Keratinocyte (primary cell): ENCODE results near the gene DLGAP1. TPM values are rescaled to one million over a fixed set of nuclear protein-coding genes. Genes with fewer than 3 reads are reported as not detected.

Experiments used
- DNase-seq: peaks from one replicate; pipeline ENCODE4 v3.0.0-alpha.2; 2011; ENCODE audit warnings: low read depth, missing footprints, low spot score
- FAIRE-seq: peaks from 2 replicates; lab custom pipeline; 2011; peaks lifted over from hg19 to GRCh38; lab: Jason Lieb, UNC
- H2AFZ ChIP-seq: 2 replicates; pipeline ENCODE4 v1.6.0; 2012; ENCODE audit warnings: low read length, control low read depth, inconsistent platforms; ENCODE audit not compliant: control insufficient read depth
- H3K27ac ChIP-seq: 2 replicates; pipeline ENCODE4 v1.5.1; 2011; ENCODE audit warnings: low read length; ENCODE audit not compliant: control insufficient read depth, insufficient read depth
- H3K27me3 ChIP-seq: 3 replicates; pipeline ENCODE4 v1.6.0; 2011; ENCODE audit warnings: low read length; ENCODE audit not compliant: control insufficient read depth, insufficient read depth; ENCODE audit errors: extremely low read depth
- H3K36me3 ChIP-seq, 2 experiments: 2 replicates in 1 of 2; 3 replicates in 1 of 2; pipeline ENCODE4 v1.5.1; 2011; ENCODE audit warnings: low read length in 2 of 2, mild to moderate bottlenecking in 1 of 2; ENCODE audit not compliant: control insufficient read depth in 2 of 2, insufficient read depth in 2 of 2; ENCODE audit errors: extremely low read depth in 1 of 2
- H3K4me1 ChIP-seq: 3 replicates; pipeline ENCODE4 v1.5.1; 2011; ENCODE audit warnings: low read length; ENCODE audit not compliant: control insufficient read depth, insufficient read depth; ENCODE audit errors: extremely low read depth
- H3K4me2 ChIP-seq: 3 replicates; pipeline ENCODE4 v1.6.0; 2011; ENCODE audit warnings: low read depth, low read length; ENCODE audit not compliant: control insufficient read depth, insufficient read depth; ENCODE audit errors: extremely low read depth
- H3K4me3 ChIP-seq, 3 experiments: fragments of 200-600 bp in 1 of 3; sonication (generic) in 1 of 3; 2 replicates in 2 of 3; 3 replicates in 1 of 3; pipeline ENCODE4 v1.5.1; 2011 to 2016; ENCODE audit warnings: low read length in 3 of 3, mild to moderate bottlenecking in 3 of 3, control low read depth in 2 of 3, inconsistent platforms in 1 of 3, low read depth in 1 of 3, mixed read lengths in 1 of 3, mixed run types in 1 of 3, moderate library complexity in 1 of 3; ENCODE audit not compliant: control insufficient read depth in 2 of 3, insufficient read depth in 2 of 3; ENCODE audit errors: extremely low read depth in 1 of 3
- H3K79me2 ChIP-seq: 2 replicates; pipeline ENCODE4 v1.6.0; 2012; ENCODE audit warnings: low read length; ENCODE audit not compliant: control insufficient read depth, insufficient read depth
- H3K9ac ChIP-seq: 3 replicates; pipeline ENCODE4 v1.6.0; 2011; ENCODE audit warnings: low read length; ENCODE audit not compliant: control insufficient read depth, insufficient read depth; ENCODE audit errors: extremely low read depth
- H3K9me1 ChIP-seq: 3 replicates; pipeline ENCODE4 v1.6.0; 2011; ENCODE audit warnings: low read length; ENCODE audit not compliant: control insufficient read depth, insufficient read depth; ENCODE audit errors: extremely low read depth
- H3K9me3 ChIP-seq: 2 replicates; pipeline ENCODE4 v1.5.1; 2012; ENCODE audit warnings: low read depth, low read length; ENCODE audit not compliant: control insufficient read depth
- H4K20me1 ChIP-seq: 3 replicates; pipeline ENCODE4 v1.6.0; 2011; ENCODE audit warnings: low read length; ENCODE audit not compliant: control insufficient read depth, insufficient read depth; ENCODE audit errors: extremely low read depth
- EZH2 ChIP-seq: IDR thresholded peaks from one replicate; pipeline ENCODE4 v1.6.1; 2012; ENCODE audit warnings: inconsistent platforms, mild to moderate bottlenecking, low read length, moderate library complexity
- dilution Hi-C: fragments of 300-500 bp; cut with MboI; formaldehyde crosslinking; loops from one replicate; pipeline ENCODE4 v1.7.0; 2020; ENCODE audit warnings: low sequenced_read_pairs; ENCODE audit not compliant: extremely low pct_ligation_motif_present
- polyA plus RNA-seq, 5 experiments: library from polyadenylated mRNA; depleted of rRNA in 3 of 5; stranded (reverse) in 3 of 5; stranded (forward) in 1 of 5; unstranded in 1 of 5; fragments of >200 nt; gene quantifications; 1 replicate in 1 of 5; 2 replicates in 3 of 5; 3 replicates in 1 of 5; pipeline versions ENCODE4 v1.2.1 to v1.2.3, GENCODE V29; 2011 to 2012; ENCODE audit warnings: missing spikeins in 2 of 5, low read depth in 1 of 5, low replicate concordance in 1 of 5
- TF ChIP-seq, protein P1 (sequence below), 3 experiments: IDR thresholded peaks in 1 of 3; conservative IDR thresholded peaks in 1 of 3; optimal IDR thresholded peaks in 1 of 3; 2 replicates in 2 of 3; 3 replicates in 1 of 3; pipeline versions ENCODE3 to v1.5.1; 2011; ENCODE audit warnings: low read length in 3 of 3, mild to moderate bottlenecking in 3 of 3, moderate library complexity in 2 of 3, control low read depth in 1 of 3, inconsistent platforms in 1 of 3; ENCODE audit not compliant: insufficient read depth in 2 of 3; ENCODE audit errors: extremely low read depth in 1 of 3

Gene DLGAP1
- polyA plus RNA-seq, 1 donor (not counting 4 experiments of a cell fraction or from before 2014, with no cell fraction given): not detected

DNA sequence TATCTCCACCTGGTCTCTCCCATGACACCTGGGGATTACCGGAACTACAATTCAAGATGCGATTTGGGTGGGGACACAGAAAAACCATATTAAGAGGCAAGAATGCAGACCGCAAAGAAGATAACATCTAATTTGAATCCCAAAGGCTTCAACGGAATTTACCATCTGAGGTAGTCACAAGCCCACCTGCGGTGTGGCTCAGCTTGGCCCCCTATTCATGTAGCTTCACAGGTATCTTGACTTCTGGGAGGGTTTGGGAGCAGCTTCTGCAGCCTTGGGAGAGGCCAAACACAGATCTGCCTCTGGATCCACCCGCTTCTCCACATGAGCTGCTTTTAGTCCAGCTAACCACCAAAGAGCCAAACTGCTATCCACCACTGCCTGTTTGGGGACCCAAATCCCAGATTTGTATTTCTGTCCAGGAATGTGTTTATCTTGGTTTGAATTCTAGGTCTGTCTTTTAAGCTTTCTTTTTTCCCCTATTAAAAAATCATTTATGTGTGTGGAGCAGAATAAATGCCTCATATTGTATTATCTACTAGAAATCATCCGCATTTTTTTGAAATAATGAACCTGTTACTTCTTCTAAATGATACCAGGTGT is 247.6 kb downstream of the DLGAP1 start:
- Histone ChIP-seq H3K9ac (no peak overlapping the region), H3K9me3 (peaks cover 3% of the 10 kb centered on the region), H3K9me1 (no peaks in the 10 kb centered on the region), H4K20me1 (no peaks in the 10 kb centered on the region), H3K27ac (no peak overlapping the region), H3K4me2 (no peak overlapping the region), H2AFZ (no peak overlapping the region), H3K4me3 (no peak overlapping the region), H3K79me2 (no peaks in the 10 kb centered on the region), H3K4me1 (no peaks in the 10 kb centered on the region), H3K36me3 (no peaks in the 10 kb centered on the region), H3K27me3 (no peaks in the 10 kb centered on the region)
- DNase-seq (no peak), FAIRE-seq (no peak)
- dilution Hi-C loops: no loop called here
- TF ChIP-seq, protein P1, sequence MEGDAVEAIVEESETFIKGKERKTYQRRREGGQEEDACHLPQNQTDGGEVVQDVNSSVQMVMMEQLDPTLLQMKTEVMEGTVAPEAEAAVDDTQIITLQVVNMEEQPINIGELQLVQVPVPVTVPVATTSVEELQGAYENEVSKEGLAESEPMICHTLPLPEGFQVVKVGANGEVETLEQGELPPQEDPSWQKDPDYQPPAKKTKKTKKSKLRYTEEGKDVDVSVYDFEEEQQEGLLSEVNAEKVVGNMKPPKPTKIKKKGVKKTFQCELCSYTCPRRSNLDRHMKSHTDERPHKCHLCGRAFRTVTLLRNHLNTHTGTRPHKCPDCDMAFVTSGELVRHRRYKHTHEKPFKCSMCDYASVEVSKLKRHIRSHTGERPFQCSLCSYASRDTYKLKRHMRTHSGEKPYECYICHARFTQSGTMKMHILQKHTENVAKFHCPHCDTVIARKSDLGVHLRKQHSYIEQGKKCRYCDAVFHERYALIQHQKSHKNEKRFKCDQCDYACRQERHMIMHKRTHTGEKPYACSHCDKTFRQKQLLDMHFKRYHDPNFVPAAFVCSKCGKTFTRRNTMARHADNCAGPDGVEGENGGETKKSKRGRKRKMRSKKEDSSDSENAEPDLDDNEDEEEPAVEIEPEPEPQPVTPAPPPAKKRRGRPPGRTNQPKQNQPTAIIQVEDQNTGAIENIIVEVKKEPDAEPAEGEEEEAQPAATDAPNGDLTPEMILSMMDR (optimal IDR thresholded peaks at IDR 0.05 in 1 of 3, IDR thresholded peaks at IDR 0.05 in 1 of 3, conservative IDR thresholded peaks at IDR 0.05 in 1 of 3; ENCODE audit: extremely low read depth in 1 of 3, insufficient read depth in 2 of 3, low read length in 3 of 3): no peak
- no peak for TF ChIP-seq EZH2

DNA sequence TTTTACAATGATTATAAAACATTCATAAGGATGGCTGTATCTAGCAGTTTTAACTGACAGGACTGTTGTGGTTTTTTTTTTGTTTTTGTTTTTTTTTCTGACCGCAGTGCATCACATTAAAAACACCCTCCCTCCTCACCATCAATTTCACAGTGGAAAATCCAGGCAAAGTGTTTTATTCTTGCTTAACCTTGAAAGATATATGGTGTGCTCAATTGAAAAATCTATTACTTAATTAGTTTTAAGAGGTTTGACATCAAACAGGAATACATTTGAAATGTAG is 250.7 kb downstream of the DLGAP1 start:
- Histone ChIP-seq H3K4me3 (no peak overlapping the region), H4K20me1 (no peaks in the 10 kb centered on the region), H3K79me2 (no peaks in the 10 kb centered on the region), H2AFZ (no peak overlapping the region), H3K36me3 (no peaks in the 10 kb centered on the region), H3K9me1 (no peaks in the 10 kb centered on the region), H3K27ac (no peak overlapping the region), H3K9ac (no peak overlapping the region), H3K27me3 (no peaks in the 10 kb centered on the region), H3K4me1 (no peaks in the 10 kb centered on the region), H3K4me2 (no peak overlapping the region), H3K9me3 (peaks cover 3% of the 10 kb centered on the region)
- no peak for FAIRE-seq
- DNase-seq: no peak
- TF ChIP-seq, protein P1 (optimal IDR thresholded peaks at IDR 0.05 in 1 of 3, IDR thresholded peaks at IDR 0.05 in 1 of 3, conservative IDR thresholded peaks at IDR 0.05 in 1 of 3; ENCODE audit: extremely low read depth in 1 of 3, insufficient read depth in 2 of 3, low read length in 3 of 3): no peak
- no peak for TF ChIP-seq EZH2
- dilution Hi-C loops: no loop called here
